ENCODE measurements around the gene VWA8.
A peak's percentile ranks its signal among the peaks of the same experiment; 100 is the strongest.
"Not testable (repeated sequence)": the region's sequence is repeated elsewhere in the genome, so short reads cannot be mapped to it uniquely, and the experiment has no call there.

Gene VWA8

DNA sequence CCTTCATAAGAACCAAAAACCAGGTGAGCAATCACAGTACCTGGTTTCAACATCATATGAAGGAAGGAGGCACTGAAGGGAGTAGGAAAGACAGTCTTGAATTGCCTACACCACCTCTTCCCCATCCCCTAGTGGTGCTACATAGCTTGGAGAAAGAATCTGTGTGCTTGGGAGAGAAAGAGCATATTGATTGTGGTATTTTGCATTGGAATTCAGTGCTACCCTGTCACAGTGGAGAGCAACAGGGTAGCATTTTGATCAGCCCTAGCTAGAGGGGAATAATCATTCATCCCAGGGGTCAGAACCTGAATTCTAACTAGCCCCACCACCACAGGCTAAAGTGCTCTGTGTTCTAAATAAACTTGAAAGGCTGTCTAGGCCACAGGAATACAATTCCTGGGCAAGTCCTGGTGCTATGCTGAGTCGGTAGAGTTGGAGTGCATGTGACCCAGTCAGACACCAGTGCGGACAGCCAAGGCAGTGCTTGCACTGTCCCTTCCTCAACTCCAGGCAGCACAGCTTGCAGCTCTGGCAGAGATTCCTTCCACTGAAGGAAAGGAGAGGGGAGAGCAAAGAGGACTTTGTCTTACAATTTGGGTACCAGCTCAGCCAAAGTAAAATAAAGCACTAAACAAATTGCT lies 158.7 kb downstream of the VWA8 start:
- no peak for DNase-seq

DNA sequence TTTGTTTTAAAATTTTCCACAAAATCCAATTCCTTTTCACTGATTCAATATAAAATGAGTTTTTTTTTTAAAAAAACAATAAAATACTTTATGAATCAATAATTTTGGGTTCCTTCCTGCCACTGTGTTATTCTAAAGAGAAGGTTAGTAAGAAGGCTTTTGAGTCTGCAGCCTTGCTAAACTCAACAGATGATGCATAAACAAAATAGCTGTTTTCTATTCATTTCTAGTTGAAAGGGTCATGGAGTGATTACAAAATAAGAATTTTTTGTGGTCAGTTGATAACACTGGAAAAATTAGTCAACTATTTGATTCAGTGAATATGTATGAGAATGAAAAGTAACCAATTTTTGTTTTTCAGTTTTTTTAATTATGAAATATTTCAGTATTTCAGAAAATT lies 169.9 kb downstream of the VWA8 start:
- DNase-seq, result no peak

DNA sequence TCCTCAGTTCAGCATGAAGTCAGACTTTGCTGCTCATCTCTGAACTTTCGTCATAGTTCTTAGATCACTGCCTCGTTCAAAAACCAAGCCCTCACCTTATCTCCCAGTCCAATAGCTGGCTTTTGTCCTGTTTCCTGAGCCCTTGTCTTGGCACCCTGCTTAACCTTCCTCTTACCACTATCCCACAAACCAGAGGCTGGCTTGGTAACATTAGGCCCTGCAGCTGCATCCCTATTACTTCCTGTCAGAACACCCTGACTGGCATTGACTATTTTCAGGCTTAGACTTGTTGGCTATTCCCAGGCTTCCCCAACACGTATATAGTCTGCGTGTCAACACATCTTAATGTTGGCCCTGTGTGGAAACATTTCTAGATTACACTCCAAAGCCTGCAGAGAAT lies 172.4 kb downstream of the VWA8 start:
- no peak for DNase-seq

DNA sequence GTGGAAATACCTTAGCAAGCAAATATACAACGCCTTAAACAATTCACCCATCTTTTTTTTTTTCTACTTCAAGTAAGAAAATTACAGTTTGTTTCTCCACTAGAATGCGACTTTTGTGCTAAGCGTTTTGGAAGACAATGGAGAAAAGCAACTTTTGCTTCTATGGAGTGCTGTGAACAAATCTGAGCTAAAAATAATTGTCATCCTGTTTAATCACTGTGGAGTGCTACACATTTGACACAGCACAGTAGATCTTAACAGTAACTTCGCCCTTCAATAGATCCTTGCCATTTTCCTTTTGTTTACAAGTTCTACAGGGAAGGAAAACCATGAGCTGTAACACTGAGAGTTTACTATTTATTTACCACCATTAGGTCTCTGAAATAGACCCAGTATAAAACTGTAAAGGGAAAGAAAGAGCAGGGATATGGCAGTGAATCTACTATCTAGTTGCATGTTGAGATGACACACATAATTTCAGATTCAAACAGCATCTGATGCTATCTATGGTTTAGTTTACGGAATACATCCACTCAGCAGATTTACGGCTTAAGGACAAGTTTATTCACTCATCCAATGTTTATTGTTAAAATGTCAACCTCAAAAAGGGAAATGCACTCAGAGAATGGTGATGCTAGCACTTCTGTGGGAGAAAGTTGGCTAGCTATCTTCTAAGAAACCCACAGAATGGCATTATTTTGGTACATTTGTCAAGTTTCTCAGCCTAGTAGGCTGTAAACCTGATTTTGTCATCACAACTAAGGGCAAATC lies 175.3 kb downstream of the VWA8 start:
- no peak for DNase-seq

DNA sequence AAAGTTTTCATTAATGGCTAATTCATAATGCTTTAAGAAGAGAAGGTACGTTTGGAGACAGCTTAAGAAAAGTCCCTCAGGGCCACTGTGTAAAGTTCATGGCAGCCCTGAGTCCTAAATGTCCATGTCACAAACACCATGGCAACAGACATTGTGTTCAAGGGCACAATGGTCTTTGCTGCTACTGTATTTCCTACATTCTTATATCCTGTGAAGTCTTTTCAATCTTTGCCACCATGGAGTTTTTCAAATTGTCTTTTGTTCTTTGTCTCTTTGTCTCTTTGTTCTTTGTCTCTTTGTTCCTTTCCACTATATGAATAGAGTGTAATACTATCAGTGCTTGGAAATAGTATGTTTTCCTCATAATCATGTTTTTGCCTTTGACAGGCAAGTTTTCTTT lies 178.8 kb downstream of the VWA8 start:
- DNase-seq, result peak in 1 of 2 experiments; percentile 20

DNA sequence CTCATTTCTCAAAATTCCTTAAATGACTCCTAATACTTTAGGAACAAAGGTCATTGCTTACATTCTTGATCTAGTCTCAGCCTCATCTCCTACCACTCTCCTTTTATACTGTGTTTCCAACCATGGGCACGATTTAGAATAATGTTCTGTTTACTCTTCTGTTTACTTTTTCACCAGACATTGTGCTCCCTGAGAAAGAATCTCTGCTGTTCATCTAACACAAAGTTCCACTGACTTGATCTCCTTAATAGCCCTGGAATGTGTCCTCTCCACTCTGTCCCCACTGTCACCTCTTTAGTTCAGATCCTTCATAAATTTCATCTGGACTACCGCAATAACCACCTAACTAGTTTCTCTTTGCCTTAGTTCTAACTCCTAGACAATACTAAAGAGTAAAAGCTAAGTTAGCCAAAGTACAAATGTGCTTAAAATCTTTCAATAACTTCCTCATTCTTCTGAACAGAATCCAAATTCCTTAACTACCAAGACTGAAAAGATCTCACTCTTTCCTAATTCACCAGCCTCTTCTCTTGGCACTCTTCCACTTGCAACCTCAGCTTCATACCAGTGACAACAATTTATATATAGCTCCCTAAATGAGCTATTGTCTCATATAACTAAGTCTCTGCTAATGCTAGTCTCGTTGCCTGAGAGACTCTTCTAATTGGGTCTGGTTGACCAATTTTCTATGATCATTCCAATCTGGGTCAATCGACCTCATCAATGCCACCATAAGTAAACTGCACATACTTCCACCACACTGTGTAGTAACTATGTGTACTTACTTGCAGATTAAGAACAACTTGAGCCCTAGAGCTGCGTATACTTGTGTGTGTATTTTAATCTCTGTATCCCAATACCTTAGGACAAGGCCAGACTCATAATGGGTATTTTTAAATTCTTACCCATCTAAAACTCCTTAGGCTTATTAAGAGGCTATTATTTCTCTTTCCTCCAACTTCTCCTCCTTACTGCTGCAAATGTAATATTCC lies 179.9 kb downstream of the VWA8 start:
- DNase-seq, result no peak

DNA sequence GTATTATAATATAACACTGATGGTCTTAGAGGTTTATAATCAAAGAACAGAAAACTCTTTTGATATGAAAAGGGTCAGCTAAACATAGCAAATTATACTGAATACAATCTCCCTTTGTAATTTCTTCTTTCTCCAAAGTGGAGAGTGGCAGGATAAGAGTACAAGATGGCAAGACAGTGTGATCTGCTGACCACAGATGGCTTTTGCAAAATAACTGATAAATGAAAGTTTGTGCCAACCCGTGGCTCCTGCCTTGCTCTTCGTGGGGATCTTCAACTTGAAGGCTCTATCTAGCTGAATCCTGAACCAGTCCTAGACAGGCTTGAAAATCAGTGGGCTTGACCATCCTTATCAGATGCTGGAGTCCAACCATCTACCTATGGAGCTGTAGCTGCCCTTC lies 185.7 kb downstream of the VWA8 start:
- DNase-seq, result no peak

DNA sequence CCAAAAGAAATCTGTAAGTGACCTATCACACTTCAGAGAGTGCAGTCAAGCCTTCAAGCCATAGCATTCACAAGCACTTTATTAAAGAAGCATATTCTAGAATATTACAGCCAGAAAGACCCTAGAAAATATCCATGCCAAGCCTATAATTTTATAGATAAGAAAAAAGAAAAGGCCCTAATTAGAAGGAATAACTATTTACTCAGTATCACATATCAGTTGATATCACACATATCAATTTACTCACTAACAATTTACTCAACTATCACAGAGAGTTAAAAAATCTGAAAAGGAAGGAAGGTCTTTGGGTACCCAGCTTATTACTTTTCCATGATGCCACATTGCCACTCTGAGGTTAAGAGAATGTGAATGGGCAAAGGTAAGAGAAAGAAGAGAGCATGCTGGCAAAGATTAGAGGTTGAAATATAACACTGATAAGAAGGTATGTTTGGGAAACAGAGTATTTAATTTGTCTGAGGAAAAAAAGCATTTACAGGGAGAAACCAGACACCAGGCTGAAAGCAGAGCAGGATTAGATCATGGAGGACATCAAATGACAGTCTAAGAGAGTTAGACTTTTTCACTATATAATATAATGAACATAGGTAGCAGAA lies 186.2 kb downstream of the VWA8 start:
- DNase-seq, result no peak

DNA sequence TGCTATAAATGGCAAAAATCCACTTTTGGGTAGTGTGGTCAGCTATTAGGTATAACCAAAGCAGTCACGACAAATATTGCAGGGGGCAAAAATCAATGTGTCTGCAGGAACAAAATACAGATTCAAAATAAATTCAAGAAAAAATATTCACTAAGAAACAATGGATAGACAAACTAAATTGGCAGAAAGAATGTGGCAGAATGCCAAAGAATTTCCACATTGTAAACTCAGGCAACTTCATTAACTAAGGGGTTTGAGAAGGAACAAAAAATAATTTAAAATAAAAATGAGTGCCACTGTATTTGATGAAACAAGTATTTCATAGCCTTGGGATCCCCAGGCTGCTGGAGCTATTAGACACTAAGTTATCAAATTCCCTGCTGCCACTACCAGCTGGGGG lies 193.1 kb downstream of the VWA8 start:
- DNase-seq, result no peak

DNA sequence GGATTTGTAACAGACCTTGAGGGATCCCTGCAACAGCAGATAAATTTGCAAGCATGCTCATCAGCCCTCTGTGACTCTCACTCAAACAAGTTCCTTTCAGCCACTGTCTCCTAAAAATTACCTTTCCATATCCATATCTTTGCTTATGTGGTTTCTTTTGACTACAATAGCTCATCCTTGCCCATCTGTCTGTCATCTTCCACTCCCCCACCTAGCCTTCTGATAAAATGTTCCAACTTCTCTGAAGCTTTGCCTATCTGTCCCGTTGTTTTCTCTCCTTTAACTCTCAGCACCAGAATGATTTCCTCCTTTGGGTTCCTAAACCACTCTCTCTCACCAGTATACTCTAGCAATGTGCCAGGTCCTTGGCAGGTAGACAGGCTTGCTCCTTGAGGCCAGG lies 194.5 kb downstream of the VWA8 start:
- DNase-seq, result no peak

DNA sequence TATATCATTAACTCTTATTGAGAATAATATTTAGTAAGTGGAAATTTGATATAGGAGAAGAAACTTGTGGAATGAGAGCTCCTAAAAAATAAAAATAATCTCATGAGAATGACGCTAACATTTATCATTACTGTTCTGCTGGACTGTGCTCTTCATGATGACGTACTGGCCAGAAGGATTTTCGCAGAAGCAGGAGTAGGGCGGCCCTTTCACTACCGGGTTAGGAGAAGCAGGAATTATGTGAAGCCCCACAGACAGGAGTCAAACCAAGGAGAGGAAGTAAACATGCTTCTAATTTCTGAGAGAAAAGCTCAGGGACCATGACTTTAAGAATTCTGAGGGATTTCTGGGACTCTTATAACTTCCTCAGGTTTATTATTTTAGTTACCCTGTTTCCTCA lies 195.1 kb downstream of the VWA8 start:
- no peak for DNase-seq

DNA sequence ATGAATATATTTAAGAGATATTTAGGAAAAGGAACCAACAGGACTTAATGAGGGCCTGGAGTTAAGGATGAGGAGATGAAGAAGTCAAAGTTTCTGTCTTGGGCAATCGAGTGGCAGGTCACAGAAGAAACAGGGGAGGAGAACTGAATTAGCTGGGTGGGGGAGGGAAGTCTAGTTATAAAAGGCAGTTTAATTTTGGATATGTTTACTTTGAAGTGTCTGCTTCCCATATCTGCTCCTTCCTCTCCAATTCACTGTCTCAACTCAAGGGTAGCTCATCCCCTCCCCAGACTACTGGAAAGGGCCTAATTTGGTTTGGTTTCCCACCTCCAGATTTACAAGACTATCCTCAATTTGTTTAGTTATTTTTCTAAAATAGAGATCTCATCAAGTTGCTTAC lies 195.9 kb downstream of the VWA8 start:
- DNase-seq, result no peak

DNA sequence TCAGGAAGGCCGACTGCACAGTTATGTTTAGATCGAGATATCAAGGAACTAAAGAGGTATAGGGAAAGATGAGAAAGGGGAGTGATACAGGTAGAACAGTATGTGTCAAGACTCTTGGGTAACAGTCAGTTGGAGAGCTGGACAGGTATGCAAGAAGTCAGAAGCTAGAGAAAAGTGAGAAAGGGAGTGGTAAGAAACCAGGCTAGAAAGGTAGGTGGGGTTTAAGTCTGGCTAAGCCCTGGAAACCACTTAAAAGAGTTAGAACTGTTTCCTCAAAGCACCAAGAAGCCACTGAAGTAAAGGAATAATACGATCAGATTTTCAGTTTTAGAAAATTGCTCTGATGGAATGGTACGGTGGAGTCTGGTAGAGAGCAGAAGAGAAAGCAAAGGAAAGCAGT lies 196.4 kb downstream of the VWA8 start:
- no peak for DNase-seq

DNA sequence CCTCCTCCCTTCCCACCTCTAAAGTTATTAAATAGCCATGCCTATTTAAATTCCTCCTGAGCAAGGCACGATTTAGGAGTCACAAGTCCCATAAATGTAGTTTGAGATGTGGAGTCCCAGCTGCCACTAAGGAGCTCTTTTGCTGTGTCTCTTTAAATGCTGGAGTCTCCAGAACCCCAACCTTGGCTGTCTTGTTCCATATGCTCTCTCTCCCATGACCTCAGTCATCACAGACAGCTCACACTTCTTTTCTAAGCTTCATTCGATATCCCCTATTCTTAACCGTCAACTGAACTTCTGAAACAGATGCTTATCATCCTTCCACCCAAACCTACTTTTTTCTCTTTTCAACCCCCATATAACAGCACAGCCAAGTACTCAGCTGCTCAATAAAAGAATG lies 197.1 kb downstream of the VWA8 start:
- DNase-seq, result no peak

DNA sequence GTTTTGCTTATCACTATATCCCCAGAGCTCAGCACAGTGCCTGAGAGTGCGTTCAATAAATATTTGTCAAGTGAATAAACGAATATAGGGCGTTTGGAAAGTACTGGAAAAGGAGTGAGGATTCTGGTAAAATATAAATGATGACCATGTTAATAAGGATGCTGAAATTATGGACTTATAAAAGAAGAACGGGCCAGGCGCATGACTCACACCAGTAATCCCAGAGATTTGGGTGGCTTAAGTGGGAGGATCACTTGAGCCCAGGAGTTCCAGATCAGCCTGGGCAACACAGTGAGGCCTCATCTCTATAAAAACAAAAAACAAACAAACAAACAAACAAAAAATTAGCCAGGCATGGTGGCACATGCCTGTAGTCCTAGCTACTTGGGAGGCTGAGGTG lies 198.1 kb downstream of the VWA8 start:
- no peak for DNase-seq

DNA sequence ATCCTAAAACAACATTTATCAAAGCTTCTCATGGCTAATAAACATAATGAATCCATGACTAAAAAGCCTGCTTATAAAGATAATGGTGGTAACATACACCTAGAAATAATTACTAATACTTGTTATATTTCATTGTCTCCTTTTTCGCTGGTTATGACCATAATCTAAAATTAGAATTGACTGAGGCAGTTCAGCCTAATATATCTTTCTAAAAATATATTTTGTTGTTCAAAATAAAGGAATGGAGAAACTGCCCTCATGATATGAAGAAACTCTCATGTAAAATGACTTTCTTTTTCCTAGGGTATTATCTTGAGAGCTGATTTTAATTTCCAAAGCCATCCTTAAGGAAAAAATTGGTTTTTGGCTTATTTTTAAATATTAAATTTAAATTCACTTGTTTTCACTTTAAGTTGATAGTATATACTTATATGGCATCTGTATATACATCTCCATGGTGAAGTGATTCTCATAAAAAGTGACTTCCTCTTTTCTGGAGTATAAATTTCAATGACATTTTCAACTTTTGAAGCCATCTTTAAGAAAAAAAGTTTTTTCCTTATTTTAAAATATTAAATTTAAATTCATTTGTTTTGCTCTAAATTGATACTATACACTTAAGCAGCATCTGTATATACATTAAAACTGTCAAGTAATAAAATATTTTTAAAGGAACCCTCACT lies 204.6 kb downstream of the VWA8 start:
- DNase-seq, result no peak

DNA sequence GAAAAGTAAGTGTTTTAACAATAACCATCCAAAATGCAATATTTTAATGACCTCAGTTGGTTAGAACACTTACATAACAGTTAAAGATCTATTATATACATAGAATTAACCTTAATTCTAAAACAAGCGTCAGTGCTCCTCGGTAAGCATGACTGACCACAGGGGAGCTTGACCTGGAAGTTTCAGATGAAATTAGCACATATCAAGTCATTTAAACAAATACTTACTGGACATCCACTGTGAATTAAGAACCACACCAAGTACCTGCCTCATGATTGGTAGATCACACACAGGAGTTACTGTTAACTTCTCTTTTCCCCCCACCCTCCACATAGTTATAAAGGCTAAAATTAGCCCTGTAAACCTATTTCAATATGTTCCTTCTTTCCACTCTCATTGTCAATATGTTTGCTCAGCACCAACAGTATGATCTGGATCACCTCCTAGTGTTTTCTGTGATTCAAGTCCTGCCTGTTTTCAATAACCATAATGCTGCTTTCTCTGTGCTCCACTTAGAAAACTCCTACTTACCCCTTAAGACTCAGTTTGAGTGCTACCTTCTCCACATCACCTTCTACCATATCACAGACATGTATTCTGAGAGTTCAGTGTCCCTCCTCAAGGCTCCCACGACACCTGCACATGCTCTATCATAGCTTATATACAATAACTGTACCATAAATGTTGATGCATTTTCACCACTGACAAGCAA lies 209.0 kb downstream of the VWA8 start:
- no peak for DNase-seq

DNA sequence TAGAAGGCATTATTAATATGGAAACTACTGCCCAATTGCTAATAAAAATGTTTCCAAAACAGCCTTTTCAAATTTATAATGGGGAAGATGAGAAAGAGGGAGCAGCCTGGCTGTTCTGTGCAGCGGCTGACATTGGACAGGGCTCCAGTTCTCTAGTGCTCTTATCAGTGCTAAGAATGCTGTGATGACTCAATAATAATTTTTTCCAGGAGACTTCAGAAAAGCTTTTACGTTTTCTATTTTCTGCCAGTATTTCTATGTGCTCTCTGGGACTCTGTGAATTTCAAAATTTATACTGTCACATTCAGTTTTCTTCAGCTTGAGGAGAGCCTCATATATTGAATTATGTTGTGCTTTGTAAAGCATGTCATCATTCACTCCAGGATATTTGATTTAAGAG lies 209.6 kb downstream of the VWA8 start:
- no peak for DNase-seq

DNA sequence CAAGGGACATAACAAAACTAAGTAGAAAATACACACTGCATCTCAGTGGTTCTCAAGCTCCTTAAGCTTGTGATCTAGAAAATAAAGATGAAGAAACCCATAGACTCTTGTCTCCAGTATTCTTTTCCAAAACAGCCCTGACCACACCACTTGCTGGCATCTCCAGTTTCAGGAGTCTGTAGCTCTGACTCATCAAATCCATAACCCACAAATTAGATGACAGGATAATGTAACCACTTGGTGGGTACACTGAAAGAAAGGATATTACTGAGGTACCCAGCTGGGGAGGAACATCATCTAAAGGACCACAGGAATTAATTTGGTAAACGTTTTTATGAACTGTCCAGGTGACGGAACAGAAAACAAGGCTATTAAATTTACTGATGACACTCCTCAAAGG lies 214.7 kb downstream of the VWA8 start:
- DNase-seq, result no peak

DNA sequence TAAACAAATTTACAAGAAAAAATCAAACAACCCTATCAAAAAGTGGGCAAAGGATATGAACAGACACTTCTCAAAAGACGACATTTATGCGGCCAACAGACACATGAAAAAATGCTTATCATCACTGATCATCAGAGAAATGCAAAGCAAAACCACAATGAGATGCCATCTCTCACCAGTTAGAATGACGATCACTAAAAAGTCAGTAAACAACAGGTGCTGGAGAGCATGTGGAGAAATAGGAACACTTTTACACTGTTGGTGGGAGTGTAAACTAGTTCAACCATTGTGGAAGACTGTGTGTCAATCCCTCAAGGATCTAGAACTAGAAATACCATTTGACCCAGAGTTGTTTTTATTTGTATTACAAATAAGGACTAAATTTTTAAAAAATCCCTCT lies 215.4 kb downstream of the VWA8 start:
- not testable (repeated sequence) for DNase-seq

DNA sequence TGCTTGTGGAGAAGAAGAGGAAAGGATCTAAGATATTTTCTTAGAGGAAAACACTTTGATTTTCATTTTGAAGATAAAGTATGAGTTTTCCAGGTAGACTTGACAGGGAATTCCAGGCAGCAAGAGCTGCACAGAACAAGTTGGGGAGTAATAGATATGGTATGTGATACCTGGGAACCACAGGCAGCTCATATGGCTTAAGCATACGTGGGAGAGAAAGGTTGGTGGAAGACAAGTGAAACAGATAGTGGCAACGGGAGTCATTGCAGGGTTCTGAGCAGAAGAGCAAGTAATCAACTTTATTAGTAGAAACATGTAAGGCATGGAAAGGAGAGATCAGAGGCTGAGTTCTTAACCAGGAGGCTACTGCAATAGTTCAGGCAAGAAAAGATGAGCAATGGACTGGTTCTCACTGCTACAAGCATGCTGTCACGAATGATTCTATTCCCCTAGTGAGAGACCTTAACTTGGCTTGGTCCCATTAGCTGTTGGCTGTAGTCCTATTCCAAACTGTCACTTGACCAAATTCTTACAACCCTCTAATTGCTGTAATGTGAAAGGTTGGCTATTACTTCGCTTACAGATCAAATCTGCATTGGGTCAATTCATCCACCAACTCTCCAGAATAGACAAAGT lies 217.9 kb downstream of the VWA8 start:
- DNase-seq, result no peak

All from NCI-H2081 (cell line).